ENCODE measurements around the gene CBFB.

- no peak for TF ChIP-seq CTCF (IDR thresholded peaks at IDR 0.05; ENCODE audit: borderline replicate concordance, extremely low read depth, low read length, poor library complexity, severe bottlenecking)
- no peak for TF ChIP-seq EZH2 (IDR thresholded peaks at IDR 0.05; ENCODE audit: borderline replicate concordance, low read depth, low read length, severe bottlenecking)
Measured at GRCh38 chr16:67022531-67023214, 6.3 kb upstream of the CBFB start.
